MCF 10A (cell line): Measurements from ENCODE around the gene ALDH5A1. TPM values are rescaled to one million over a fixed set of nuclear protein-coding genes. Genes with fewer than 3 reads are reported as not detected.

ENCODE experiments used
- BruUV-seq: library from RNA; stranded (reverse); fragments of 400-500 nt; replicated peaks from 2 replicates; lab custom pipeline; 2021; lab: Mats Ljungman, UMichigan
- CTCF ChIA-PET: fragments of 300-600 bp; sonication (Branson Sonifier 250); formaldehyde crosslinking; extraction: SDS; loops from one replicate; lab custom pipeline; 2021; ENCODE audit warnings: antibody characterized with exemption, inconsistent platforms; lab: Yijun Ruan, JAX
- POLR2A ChIA-PET: fragments of 300-600, 350-650 bp; sonication (Branson Sonifier 250); formaldehyde crosslinking; extraction: SDS; loops from one replicate; lab custom pipeline; 2020; ENCODE audit warnings: antibody characterized with exemption, inconsistent platforms; lab: Yijun Ruan, JAX
- DNase-seq: peaks from one replicate; pipeline ENCODE4 v3.0.0-alpha.2; 2018; ENCODE audit not compliant: unreplicated experiment
- H3K27ac Mint-ChIP-seq: one replicate; pipeline ENCODE4 v1.8.0; 2022; ENCODE audit warnings: mild to moderate bottlenecking, low read depth, mixed read lengths; ENCODE audit not compliant: unreplicated experiment
- H3K27me3 Mint-ChIP-seq: one replicate; pipeline ENCODE4 v1.8.0; 2022; ENCODE audit warnings: mixed read lengths; ENCODE audit not compliant: insufficient read depth, unreplicated experiment
- H3K36me3 Mint-ChIP-seq: one replicate; pipeline ENCODE4 v1.8.0; 2022; ENCODE audit warnings: mild to moderate bottlenecking, moderate library complexity, mixed read lengths; ENCODE audit not compliant: insufficient read depth, unreplicated experiment
- H3K4me1 Mint-ChIP-seq: one replicate; pipeline ENCODE4 v1.8.0; 2022; ENCODE audit warnings: mixed read lengths; ENCODE audit not compliant: insufficient read depth, unreplicated experiment
- H3K4me3 Mint-ChIP-seq: one replicate; pipeline ENCODE4 v1.8.0; 2022; ENCODE audit warnings: mild to moderate bottlenecking, moderate library complexity, mixed read lengths; ENCODE audit not compliant: unreplicated experiment
- H3K9me3 Mint-ChIP-seq: one replicate; pipeline ENCODE4 v1.8.0; 2022; ENCODE audit warnings: mixed read lengths; ENCODE audit not compliant: unreplicated experiment
- intact Hi-C: fragments of 100-400 bp; cut with micrococcal nuclease; formaldehyde crosslinking; loops from 2 replicates; pipeline ENCODE4 v1.14.1; 2022
- total RNA-seq: library from RNA; stranded (reverse); gene quantifications from 2 replicates; pipeline ENCODE4 v1.2.3, GENCODE V29; 2022
- TF ChIP-seq, protein P1 (sequence below): fragments of 200-600 bp; IDR thresholded peaks from one replicate; pipeline ENCODE4 v1.8.0; 2022; ENCODE audit warnings: antibody characterized with exemption, mild to moderate bottlenecking; ENCODE audit not compliant: unreplicated experiment

Gene ALDH5A1
- total RNA-seq, 1 experiment from 2014 or later = 1.7 TPM

DNA sequence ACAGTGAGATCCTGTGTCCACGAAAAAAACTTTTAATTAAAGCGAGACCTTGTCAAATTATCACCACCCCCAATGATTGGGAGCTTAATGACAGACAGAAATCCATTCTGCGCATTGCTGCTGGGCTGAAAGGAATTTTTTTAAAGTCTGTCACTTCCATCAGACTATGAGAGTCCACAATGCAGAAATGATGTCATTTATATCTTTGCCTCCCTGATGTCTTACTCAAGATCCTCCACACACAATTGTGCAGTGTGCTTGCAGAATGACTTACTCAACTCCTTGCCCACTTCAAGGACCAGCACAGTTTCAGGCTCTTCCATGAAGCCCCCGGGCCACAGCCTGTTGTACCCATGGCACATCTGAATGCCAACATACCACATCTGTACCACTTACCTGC is 46.4 kb upstream of the ALDH5A1 start:
- H3K27ac Mint-ChIP-seq = no peak overlapping the region
- H3K9me3 Mint-ChIP-seq = no peaks in the 10 kb centered on the region
- no peaks in the 10 kb centered on the region for H3K36me3 Mint-ChIP-seq
- H3K4me3 Mint-ChIP-seq = no peak overlapping the region
- H3K4me1 Mint-ChIP-seq = peaks cover 6% of the 10 kb centered on the region
- TF ChIP-seq, protein P1, sequence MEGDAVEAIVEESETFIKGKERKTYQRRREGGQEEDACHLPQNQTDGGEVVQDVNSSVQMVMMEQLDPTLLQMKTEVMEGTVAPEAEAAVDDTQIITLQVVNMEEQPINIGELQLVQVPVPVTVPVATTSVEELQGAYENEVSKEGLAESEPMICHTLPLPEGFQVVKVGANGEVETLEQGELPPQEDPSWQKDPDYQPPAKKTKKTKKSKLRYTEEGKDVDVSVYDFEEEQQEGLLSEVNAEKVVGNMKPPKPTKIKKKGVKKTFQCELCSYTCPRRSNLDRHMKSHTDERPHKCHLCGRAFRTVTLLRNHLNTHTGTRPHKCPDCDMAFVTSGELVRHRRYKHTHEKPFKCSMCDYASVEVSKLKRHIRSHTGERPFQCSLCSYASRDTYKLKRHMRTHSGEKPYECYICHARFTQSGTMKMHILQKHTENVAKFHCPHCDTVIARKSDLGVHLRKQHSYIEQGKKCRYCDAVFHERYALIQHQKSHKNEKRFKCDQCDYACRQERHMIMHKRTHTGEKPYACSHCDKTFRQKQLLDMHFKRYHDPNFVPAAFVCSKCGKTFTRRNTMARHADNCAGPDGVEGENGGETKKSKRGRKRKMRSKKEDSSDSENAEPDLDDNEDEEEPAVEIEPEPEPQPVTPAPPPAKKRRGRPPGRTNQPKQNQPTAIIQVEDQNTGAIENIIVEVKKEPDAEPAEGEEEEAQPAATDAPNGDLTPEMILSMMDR = no peak
- no peak for DNase-seq
- POLR2A ChIA-PET = no interaction called here
- H3K27me3 Mint-ChIP-seq = no peaks in the 10 kb centered on the region
- intact Hi-C loops = no loop called here
- CTCF ChIA-PET = no interaction called here
- no TSS peak for BruUV-seq

DNA sequence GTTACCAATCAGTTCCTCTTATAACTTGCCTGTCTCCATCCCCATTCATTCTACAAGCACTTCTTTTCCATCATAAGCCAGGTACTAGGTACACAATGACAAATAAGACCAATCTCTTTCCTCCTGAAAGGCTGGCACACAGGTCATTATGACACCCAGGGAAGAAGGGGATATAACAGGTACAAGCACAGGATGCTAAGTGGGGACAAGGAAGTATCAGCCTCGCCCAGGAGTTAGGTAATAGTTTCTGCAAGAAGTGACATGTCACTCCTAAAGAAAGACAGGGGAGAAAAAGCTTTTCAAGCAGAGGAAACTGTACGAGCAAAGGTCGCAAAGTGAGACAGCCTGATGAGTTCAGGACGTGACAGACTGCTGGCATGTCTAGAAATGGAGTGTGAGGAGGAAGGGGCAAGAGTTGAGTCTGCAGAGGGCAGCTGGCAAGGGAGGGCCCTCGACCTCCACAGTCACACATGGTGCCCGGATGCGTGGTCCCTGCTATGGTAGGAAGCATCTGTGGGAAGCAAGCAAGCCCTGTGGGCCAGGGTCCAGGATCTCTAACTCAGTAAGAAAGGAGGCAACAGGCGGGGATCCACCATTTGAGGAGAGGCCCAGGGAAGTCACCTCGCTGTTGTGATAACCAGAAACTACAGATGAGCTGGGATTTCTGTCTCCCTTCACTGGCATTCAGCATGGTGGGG is 45.8 kb upstream of the ALDH5A1 start:
- POLR2A ChIA-PET = interaction anchor here (0.7 kb wide), 1 partner anchor 74 kb away, joined by 3 read pairs; no protein-coding TSS in a partner anchor
- H3K4me3 Mint-ChIP-seq = no peak overlapping the region
- BruUV-seq = no TSS peak
- DNase-seq = no peak
- peaks cover 6% of the 10 kb centered on the region for H3K4me1 Mint-ChIP-seq
- TF ChIP-seq, protein P1 = no peak
- no peaks in the 10 kb centered on the region for H3K9me3 Mint-ChIP-seq
- CTCF ChIA-PET = interaction anchor here (1.1 to 1.2 kb wide), 2 partner anchors 12 to 18 kb away, joined by 3 read pairs; no protein-coding TSS in a partner anchor
- no peaks in the 10 kb centered on the region for H3K27me3 Mint-ChIP-seq
- H3K36me3 Mint-ChIP-seq = no peaks in the 10 kb centered on the region
- intact Hi-C loops = no loop called here
- no peak overlapping the region for H3K27ac Mint-ChIP-seq

DNA sequence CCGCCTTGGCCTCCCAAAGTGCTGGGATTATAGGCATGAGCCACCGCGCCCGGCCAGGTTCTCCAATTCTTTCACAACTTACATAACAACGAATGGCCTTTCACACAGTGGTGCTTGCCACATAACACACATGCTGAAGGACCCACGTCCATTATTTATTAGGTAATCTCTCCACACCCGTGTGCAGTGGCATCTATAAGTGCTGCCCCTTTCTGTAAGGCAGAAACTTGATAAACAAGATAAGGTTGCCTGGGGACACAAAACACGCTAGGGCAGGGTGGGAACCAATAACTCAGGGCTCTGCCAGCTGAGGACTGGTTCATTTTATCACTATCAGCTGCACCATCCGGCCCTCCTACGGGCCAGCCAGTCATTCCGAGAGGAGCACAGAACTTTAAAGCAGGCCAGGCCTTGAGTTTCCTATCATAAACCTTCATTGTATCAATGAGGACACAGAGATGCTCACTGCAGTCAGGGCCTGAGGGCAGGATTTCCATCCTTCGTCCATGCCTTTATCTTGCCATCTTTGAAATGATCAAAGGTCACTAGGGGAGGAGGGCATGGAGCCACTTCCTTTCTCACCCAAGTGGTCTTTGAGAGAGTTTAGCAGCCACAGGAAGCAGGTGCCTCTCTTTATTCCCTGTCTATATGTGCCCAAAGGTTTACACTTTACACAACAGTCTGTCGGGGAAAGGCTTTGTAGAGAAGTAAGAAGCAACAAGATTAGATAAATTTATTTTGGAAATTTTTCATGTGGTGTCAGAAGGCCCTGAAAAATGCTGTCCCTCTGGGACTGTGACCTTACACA is 43.0 kb upstream of the ALDH5A1 start:
- ChIA-PET POLR2A (no interaction called here), CTCF (no interaction called here)
- no TSS peak for BruUV-seq
- Mint-ChIP-seq H3K9me3 (no peaks in the 10 kb centered on the region), H3K4me1 (peaks cover 6% of the 10 kb centered on the region), H3K27me3 (no peaks in the 10 kb centered on the region), H3K36me3 (no peaks in the 10 kb centered on the region), H3K4me3 (no peak overlapping the region), H3K27ac (no peak overlapping the region)
- TF ChIP-seq, protein P1 = no peak
- intact Hi-C loops = no loop called here
- DNase-seq = no peak

DNA sequence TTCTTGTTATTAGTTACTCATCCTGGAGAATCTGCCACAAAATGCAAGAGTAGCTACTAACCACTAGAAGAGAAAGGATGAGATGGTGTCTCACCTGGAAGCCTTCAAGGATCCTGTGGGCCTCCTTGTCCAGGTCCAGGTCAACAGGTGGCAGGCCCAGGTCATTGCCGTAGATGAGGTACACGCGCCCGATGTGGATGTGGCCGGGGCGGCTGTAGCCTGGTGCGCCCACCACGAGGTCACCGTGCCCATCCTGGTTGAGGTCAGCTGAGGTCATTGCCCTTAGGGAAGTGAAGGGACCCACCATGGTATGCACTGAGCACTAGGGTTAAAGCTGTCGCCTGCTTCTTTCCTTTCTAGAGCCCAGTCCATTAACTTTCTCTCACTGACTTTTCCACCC is 40.8 kb upstream of the ALDH5A1 start:
- BruUV-seq = no TSS peak
- peaks cover 7% of the 10 kb centered on the region for H3K4me1 Mint-ChIP-seq

More for the DNA sequence above, 40.8 kb upstream of the ALDH5A1 start:
- Mint-ChIP-seq H3K36me3 (no peaks in the 10 kb centered on the region), H3K27me3 (no peaks in the 10 kb centered on the region), H3K9me3 (no peaks in the 10 kb centered on the region), H3K4me3 (no peak overlapping the region), H3K27ac (no peak overlapping the region)
- intact Hi-C loops = no loop called here
- TF ChIP-seq, protein P1 = no peak
- ChIA-PET CTCF (no interaction called here), POLR2A (interaction anchor here (0.6 kb wide), 2 partner anchors 11 to 70 kb away, joined by 3 to 5 read pairs; no protein-coding TSS in a partner anchor)
- no peak for DNase-seq
